Measurements from ENCODE around the gene PTPN4.
"Not testable (repeated sequence)": the region's sequence is repeated elsewhere in the genome, so short reads cannot be mapped to it uniquely, and the experiment has no call there.

The PTPN4 gene

DNA sequence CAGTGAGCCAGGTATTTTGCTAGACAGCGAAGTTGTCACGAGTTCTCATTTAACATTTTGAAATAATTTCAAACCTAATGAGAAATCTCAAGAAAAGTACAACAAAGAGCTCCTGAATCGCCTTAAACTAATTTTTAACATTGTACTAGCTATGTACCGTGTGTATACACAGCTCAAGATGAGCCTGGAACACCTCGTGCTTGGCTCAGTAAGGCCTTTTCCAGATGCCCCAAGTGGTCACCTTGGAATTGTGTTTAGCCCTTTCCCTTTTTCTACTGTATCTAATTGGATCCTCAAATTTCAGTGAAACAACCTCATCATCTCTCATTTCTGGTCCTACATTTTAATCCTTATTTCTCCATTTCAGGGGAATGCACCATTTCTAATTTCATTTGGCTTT, 7.2 kb downstream of the PTPN4 start:
- no peak for DNase-seq (ENCODE audit: low read depth)

DNA sequence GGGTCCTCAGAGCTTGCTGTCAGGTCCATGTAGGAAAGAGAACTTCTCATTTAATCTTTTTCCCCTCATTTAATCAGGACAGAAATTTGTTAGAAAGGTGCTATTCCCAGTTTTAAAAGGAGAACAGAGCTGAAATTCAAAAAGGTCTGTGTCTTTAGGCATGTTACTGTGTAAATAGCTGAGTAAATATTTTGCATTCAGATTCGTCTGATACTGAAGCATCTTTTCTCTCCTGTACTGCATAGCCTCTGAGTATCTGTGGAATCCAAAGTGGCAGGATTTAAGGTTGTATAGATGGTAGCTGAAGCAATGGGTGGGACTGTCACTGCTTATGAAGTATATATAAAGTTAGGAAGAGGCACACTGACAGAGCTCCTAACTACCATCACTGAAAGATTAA, 9.0 kb downstream of the PTPN4 start:
- DNase-seq (ENCODE audit: low read depth) = no peak

DNA sequence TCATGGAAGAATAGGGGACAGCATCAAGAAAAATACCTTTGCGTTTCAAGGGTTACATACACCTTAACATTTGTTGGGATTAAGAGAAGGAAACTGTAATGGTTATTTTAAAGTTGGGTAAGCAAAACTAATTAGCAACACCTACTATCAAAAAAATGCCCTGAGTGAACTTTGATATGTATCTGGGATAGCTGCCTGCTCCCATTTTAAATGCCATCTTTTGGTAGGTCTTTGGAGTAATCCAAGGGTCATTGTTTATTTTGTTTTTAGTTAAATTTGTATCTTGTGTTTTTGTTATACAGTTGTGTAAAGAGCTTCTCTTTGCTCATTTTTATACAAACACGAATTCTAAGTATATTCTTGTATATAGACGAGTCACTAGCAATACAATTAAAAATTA, 9.9 kb downstream of the PTPN4 start:
- no peak for DNase-seq (ENCODE audit: low read depth)

DNA sequence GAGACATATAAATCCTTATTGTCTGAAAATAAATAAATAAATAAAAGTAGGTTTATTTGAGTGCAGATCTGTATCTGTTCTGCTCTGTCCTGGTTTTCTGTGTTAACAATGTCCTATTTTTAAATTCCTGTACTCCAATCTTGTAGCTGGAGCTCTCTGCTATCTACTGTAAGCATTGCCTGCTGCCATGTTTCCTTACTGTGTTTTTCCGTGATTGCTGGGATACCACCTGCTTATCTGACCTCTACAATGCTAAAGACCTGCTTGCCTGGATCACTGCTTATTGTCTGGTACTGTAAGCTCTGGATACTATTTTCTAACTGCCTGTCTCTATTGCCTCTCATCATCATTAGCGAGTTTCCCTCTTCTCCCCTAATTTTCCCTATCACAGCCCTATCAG, 11.6 kb downstream of the PTPN4 start:
- DNase-seq (ENCODE audit: low read depth) = no peak

DNA sequence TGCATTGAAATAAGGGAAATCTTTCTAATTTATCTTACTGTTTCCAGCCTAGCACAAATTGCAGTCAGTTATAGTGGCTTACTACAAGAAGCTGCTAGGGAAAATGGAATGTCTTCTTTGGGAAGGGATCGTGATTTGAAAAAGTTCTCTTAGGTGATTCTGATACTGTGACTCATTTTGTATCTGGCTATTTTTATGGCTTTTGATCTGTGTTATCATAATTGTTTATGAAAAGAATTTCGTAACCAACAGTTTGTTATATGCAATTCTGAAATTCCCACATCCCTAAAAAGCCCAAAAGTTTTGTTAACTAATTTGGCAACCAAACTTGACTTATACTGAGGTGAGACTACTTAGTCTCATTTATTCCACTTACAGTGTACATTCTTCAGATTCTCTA, 12.4 kb downstream of the PTPN4 start:
- no peak for DNase-seq (ENCODE audit: low read depth)

DNA sequence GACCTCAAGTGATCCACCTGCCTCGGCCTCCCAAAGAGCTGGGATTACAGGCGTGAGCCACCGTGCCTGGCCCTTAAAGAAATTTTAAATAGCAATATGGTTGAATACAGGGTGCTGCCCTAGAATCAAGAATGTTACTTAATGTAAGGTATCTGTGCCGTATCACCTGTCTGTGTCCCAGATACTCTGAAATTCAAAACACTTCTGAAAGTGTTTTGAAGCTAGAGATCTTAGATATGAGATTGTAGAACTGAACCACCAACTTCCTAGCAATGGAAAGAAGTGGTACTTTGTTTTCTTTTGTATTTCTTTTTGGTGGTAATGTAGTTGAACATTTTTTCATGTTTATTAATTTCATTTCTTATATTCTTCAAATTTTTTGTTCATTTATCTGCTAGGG, 13.0 kb downstream of the PTPN4 start:
- DNase-seq (ENCODE audit: low read depth) = no peak

DNA sequence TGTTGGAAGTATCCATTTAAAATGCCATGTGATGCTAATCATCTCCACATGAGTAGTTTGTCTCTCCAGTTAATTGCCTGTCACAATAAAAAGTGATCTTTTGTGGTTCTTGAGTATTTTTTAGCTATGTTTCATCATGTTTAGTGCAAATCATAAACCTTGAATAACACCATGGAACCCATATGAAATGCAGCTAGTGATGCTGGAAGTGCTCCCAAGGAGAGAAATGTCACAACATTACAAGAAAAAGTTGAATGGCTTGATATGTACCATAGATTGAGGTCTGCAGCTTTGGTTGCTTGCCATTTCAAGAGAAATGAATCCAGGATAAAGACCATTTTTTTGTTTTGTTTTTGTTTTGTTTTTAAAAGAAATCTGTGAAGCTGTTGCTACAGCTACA, 14.3 kb downstream of the PTPN4 start:
- peak; percentile 35 for DNase-seq (ENCODE audit: low read depth)

DNA sequence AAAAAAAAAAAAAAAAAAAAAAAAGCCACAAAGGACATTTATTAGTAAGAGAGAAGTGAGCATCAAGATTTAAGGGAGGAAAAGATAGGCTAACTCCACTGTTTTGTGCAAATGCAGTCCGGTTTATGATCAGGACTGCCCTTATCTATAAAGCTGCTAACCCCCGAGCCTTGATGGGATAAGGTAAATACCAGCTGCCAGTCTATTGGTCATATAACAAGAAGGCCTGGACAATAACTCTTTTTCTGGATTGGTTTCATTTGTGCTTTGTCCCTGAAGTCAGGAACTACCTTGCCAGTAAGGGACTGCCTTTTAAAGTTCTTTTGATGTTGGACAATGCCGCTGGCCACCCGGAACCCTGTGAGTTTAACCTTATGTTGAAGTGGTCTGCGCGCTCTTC, 15.4 kb downstream of the PTPN4 start:
- DNase-seq (ENCODE audit: low read depth) = no peak

DNA sequence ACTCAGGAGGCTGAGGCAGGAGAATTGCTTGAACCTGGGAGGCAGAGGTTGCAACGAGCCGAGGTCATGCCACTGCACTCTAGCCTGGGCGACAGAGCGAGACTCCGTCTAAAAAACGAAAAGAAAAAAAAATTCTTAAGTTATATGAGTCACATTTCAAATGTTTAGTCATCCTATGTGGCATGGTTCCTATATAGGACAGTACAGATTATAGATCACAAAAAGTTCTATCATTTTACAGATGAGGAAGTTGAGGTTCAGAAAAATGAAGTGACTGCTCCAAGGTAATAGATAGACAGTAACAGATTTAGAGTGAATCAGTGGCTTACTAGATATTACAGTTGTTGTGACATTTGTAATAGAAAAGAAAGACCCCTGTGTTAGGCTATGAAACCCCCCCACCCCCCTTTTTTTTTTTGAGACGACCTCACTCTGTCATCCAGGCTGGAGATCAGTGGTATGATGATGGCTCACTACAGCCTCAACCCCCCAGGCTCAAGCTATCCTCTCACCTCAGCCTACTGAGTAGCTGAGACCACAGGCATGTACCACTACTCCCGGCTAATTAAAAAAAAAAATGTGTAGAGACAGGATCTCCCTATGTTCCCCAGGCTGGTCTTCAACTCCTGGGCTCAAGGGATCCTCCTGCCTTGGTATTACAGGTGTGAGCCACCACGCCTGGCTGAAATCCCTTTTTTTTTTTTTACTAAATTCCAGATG, 22.7 kb downstream of the PTPN4 start:
- no peak for DNase-seq (ENCODE audit: low read depth)

DNA sequence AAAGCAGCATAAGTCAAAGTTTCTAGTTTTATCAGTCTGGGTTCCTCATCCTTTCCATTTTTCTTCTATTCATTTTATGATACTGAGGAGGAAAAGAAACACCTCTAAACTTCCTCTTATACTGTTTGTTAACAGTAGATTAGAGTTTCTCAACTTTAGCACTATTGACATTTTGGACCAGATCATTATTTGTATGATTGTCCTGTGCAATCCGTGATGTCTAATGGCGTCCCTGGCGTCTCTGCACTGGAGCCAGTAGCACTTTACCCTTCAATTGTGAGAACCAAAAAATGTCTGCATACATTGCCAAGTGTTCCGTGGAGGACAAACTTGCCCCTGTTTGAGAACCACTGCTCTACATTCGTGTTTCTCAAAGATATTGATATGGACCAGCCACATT, 25.2 kb downstream of the PTPN4 start:
- no peak for DNase-seq (ENCODE audit: low read depth)

DNA sequence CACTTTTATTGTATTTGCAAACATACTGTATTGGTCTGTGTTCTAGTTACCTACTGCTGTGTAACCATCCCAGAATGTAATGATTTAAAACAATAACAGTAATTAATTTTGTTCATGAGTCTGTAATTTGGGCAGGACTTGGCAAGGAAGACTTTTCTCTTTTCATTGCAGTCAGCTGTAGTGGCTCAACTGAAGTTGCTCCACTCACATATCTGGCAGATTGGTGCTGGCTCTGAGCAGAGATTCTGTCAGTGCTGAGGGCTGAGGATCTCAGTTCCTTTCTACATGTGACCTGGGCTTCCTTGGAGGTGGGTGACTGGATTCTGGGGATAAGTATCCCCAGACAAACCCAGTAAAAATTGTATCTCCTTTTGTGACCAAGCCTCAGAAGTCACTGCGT, 26.6 kb downstream of the PTPN4 start:
- DNase-seq (ENCODE audit: low read depth) = no peak

DNA sequence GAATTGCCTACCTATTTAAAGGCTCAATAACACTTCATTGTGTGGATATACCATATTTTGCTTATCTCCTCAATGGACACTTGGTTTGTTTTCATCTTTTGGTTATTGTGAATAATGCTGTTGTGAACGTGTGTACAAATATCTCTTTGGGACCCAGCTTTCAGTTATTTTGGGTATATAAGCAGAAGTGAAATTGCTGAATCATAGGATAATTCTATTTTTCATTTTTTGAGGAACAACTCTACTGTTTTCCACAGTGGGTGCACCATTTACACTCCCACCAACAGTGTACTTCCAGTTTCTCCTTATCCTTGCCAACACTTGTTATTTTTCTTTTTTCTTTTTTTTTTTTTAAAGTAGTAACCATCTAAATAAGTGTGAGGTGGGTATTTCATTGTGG, 29.0 kb downstream of the PTPN4 start:
- no peak for DNase-seq (ENCODE audit: low read depth)

DNA sequence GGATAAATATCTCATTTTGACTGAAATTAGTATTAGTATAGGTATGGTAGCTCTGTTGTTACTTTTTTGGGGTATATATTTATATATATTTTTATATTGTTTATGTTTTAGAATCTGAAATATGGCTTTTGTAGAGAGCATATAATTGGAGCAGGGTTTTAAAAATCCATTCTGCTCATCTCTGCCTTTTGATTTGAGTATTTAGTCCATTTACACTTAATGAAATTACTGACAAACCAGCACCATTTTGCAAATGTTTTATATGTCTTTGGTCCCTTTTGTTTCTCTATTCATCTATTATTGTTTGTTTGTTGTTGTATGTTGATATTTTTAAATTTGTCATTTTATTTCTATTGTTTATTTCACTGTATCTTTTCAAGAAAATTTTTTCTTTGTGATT, 30.7 kb downstream of the PTPN4 start:
- no peak for DNase-seq (ENCODE audit: low read depth)

DNA sequence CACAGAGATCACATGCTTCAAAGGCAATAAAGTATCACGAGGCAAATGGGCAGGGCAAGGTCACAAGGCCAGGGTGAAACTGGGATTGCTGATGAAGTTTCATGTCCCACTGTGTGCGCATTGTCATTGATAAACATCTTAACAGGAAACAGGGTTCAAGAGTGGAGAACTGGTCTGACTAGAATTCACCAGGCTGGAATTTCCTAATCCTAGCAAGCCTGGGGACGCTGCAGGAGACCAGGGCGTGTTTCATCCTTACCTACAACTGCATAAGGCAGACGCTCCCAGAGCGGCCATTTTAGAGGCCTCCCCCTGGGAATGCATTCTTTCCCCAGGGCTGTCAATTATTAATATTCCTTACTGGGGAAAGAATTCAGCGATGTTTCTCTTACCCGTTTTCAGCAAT, 33.2 kb downstream of the PTPN4 start:
- no peak for DNase-seq (ENCODE audit: low read depth)

DNA sequence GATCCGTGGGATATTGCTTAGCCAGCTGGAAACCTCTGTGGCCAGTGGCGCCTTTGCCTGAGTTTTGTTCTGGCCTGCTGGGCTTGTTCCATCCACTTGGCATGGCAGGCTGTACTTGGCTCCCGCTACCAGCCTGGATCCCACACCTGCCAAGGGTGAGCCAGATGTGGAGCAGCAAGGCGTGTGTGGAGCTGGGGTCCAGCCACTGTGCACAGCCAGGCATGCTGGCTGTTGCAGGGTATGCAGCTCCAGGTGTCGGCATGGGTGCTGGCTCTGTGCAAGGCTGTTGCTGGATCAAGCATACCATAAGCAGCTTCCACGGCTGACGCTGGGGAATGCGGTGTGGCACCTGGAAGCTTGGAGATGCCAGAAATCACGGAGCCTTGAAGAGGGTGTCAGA, 34.5 kb downstream of the PTPN4 start:
- DNase-seq (ENCODE audit: low read depth) = no peak

DNA sequence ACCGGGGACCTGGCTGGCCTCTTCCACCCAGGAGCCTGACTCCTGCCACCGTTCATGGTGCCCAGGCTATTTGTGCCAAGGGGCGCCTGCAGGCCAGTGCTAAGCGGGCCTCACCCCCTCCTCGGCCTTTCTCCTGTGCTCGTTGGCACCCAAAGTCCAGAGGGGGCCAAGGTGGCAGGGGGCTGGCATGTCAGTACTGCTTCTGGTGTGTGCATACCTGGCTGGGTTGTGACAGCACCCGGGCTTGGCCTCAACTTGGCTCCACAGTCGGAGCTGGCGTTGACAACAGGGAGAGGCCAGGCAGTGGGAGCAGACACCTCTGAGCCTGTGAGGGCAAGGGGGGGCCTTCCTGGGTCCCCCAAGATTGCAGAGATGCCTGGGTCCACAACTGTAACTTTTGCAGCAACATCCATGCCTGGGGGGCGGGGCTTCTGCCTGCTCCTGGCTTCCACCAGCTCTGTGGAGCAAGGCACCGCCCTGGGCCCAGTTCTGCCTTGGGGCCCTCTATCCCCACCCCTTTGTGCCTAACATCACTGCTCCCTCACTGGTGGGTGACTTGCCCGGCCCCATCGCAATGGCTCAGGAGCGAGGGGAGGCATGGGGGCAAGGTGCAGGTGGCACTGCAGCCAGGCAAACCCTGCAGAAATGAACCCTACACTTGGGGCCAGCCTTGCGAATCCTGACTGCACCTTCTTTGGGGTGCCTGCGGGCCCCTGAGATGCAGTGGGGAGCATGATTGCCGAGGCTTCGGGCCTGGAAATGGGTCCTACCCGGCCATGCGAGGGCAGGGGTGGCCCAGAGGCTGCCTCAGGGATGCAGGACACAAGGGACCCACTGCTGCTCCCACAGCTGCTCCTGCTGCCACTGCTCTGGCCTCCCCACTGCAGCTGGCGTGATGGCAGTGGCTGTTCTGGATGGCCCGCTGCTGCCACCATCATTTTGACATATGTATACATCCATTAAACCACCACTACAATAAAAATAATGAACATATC, 35.9 kb downstream of the PTPN4 start:
- no peak for DNase-seq (ENCODE audit: low read depth)

DNA sequence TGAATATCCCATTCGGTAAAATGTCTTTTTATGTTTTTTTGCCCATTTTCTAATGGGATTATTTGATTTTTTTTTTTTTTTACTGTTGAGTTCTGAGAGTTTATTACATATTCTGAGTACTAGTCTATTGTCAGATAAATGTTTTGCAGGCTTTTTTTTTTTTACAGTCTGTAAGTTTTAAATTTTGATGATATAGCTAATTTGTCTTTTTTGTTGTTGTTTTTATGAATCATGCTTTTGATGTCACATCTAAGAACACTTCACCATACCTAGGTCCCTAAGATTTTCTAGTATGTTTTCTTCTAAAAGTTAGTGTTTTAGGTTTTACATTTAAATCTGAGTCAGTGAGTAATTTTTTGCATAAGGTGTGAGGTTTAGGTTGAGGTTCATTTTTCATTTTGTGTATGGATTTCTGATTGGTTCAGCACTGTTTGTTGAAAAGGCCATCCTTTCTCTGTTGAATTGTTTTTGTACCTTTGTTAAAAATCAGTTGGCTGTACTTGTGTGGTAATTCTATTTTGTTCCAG, 40.7 kb downstream of the PTPN4 start:
- DNase-seq (ENCODE audit: low read depth) = no peak

DNA sequence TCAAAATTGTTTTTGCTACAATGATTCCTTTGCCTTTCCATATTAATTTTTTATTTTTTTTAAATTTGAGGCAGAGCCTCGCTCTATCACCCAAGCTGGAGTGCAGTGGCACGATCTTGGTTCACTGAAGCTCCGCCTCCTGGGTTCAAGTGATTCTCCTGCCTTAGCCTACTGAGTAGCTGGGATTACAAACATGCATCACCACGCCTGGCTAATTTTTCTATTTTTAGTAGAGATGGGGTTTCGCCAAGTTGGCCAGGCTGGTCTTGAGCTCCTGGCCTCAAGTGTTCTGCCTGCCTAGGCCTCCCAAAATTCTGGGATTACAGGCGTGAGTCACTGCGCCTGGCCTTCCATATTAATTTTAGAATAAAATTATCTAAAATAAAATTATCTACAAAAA, 41.3 kb downstream of the PTPN4 start:
- no peak for DNase-seq (ENCODE audit: low read depth)

DNA sequence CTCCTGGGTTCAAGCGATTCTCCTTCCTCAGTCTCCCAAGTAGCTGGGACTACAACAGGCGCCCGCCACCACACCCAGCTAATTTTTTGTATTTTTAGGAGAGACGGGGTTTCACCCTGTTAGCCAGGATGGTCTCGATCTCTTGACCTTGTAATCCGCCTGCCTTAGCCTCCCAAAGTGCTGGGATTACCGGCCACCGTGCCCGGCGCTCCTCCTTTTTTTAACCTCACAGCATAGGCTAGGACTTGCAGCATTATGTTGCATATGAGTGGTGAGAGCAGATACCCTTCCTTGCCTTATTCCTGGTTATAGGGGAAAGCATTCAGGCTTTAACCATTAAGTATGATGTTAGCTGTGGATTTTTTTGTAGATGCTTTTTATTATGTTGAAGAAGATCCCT, 42.3 kb downstream of the PTPN4 start:
- DNase-seq (ENCODE audit: low read depth) = not testable (repeated sequence)

DNA sequence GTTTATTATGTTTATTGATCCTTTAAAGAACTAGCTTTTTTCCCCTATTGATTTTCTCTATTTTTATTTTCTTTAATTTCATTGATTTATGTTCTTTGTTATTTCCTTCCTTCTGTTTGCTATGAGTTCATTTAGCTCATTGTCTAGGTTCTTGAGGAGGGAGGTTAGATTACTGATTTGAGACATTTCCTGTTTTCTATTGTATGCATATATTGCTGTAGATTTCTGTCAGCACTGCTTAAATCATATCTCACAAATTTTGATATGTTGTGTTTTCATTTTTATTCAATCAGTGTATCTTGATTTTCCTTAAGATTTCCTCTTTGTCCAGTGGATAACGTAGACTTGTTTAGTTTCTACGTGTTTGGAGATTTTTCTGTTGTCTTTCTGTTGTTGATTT, 43.4 kb downstream of the PTPN4 start:
- DNase-seq (ENCODE audit: low read depth) = no peak

DNA sequence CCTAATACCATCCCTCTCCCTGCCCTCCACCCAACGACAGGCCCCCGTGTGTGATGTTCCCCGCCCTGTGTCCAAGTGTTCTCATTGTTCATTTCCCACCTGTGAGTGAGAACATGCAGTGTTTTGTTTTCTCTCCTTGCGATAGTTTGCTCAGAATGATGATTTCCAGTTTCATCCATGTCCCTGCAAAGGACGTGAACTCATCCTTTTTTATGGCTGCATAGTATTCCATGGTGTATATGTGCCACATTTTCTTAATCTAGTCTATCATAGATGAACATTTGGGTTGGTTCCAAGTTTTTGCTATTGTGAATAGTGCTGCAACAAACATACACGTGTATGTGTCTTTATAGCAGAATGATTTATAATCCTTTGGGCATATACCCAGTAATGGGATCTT, 44.7 kb downstream of the PTPN4 start:
- DNase-seq (ENCODE audit: low read depth) = not testable (repeated sequence)

DNA sequence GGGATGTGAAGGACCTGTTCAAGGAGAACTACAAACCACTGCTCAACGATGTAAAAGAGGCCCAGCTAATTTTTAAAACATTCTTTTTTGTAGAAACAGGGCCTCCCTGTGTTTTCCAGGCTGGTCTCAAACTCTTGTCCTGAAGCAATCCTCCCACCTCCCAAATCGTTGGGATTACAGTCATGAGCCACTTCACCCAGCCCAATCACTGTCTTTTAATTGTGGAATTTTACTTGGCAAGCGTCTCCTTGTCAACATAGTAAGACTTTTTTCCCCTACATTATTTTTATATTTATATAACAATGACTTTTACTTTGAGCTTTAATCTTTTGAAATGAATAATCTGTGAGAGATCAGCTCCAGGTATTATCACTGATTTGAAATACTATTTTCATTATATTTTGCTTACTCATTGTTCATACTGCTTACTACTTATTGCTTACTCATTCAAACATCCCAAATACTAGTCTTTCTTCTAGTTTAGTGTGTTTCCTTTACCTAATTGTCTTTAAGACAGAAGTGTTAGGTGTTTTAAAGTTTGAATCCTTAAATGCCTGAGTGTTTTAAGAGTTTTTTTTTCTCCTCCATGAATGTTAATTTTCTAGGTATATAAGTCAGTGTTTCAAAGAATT, 48.9 kb downstream of the PTPN4 start:
- no peak for DNase-seq (ENCODE audit: low read depth)
